Mucosa of descending colon (tissue), 3 donors: ENCODE data around the gene ZNF862. TPM values are rescaled to one million over a fixed set of nuclear protein-coding genes. Genes with fewer than 3 reads are reported as not detected.
A peak's percentile ranks its signal among the peaks of the same experiment; 100 is the strongest.

Experiments
- ATAC-seq: fragments of 200-7000 bp; cut with Tn5 transposase; one replicate; pipeline ENCODE4 v1.9.1; 2020; ENCODE audit warnings: mild to moderate bottlenecking, moderate library complexity
- DNase-seq, 3 donors: peaks; one replicate each; pipeline ENCODE4 v3.0.0-alpha.2; 2020
- H3K36me3 ChIP-seq: fragments of 200-600 bp; one replicate; pipeline ENCODE4 v1.8.0; 2021; ENCODE audit warnings: low read depth, mild to moderate bottlenecking
- H3K4me1 ChIP-seq: fragments of 200-600 bp; one replicate; pipeline ENCODE4 v1.8.0; 2021; ENCODE audit warnings: low read depth, mild to moderate bottlenecking
- H3K4me3 ChIP-seq: fragments of 200-600 bp; one replicate; pipeline ENCODE4 v1.8.0; 2021; ENCODE audit warnings: mild to moderate bottlenecking
- H3K9me3 ChIP-seq: fragments of 200-600 bp; one replicate; pipeline ENCODE4 v1.8.0; 2021; ENCODE audit warnings: mild to moderate bottlenecking
- CTCF ChIP-seq: fragments of 200-600 bp; IDR thresholded peaks from one replicate; pipeline ENCODE4 v1.8.0; 2022; ENCODE audit warnings: antibody characterized with exemption, mild to moderate bottlenecking
- intact Hi-C, 2 donors: fragments of 100-400 bp; cut with DNase I in 1 of 2; cut with micrococcal nuclease in 1 of 2; formaldehyde crosslinking; loops; one replicate each; pipeline versions ENCODE4 v1.11.0 to v1.11.1; 2022; cut with DNase I, micrococcal nuclease
- total RNA-seq, 3 donors: library from RNA; stranded (reverse); fragmentation: NEBNext Ultra II Directional in 2 of 3; extraction: Animal tissue kit (Norgen Biotek cat#: 25700) in 2 of 3; gene quantifications; one replicate each; pipeline versions ENCODE4 v1.2.1 to v1.2.4, GENCODE V29; 2021 to 2023
- donor health status: DM: no; HTN: no; CAD: no; lungs with moderate emphysema.
- donor health status: DM: no; HTN: no; CAD: no.
- donor health status: DM: no; HTN: yes; CAD: no.

The ZNF862 gene
- total RNA-seq, 3 donors from 2014 or later = 18.0 to 25.4 (median 25.2) TPM

GRCh38 chr7:149850716-149851115 lies 12.5 kb downstream of the ZNF862 start:
- no peak for TF ChIP-seq CTCF
- no peaks in the 10 kb centered on the region for H3K4me1 ChIP-seq
- no peak for ATAC-seq
- H3K36me3 ChIP-seq = no peaks in the 10 kb centered on the region
- DNase-seq = no peak
- no peak overlapping the region for H3K4me3 ChIP-seq
- H3K9me3 ChIP-seq = no peaks in the 10 kb centered on the region
- intact Hi-C loops = no loop called here

GRCh38 chr7:149851449-149851848 lies 13.3 kb downstream of the ZNF862 start:
- Histone ChIP-seq H3K4me3 (no peak overlapping the region), H3K9me3 (no peaks in the 10 kb centered on the region), H3K4me1 (no peaks in the 10 kb centered on the region), H3K36me3 (no peaks in the 10 kb centered on the region)
- TF ChIP-seq CTCF = no peak
- intact Hi-C loops = no loop called here
- ATAC-seq (no peak), DNase-seq (no peak)

GRCh38 chr7:149853157-149853556 lies 15.0 kb downstream of the ZNF862 start:
- ATAC-seq (no peak), DNase-seq (no peak)
- H3K4me3 ChIP-seq = no peak overlapping the region
- TF ChIP-seq CTCF = no peak
- H3K9me3 ChIP-seq = no peaks in the 10 kb centered on the region
- H3K4me1 ChIP-seq = no peaks in the 10 kb centered on the region
- intact Hi-C loops = no loop called here
- H3K36me3 ChIP-seq = no peaks in the 10 kb centered on the region

GRCh38 chr7:149854611-149855360 lies 16.6 kb downstream of the ZNF862 start:
- peak; percentile 90 for ATAC-seq
- intact Hi-C loops = no loop called here
- TF ChIP-seq CTCF = no peak

DNA sequence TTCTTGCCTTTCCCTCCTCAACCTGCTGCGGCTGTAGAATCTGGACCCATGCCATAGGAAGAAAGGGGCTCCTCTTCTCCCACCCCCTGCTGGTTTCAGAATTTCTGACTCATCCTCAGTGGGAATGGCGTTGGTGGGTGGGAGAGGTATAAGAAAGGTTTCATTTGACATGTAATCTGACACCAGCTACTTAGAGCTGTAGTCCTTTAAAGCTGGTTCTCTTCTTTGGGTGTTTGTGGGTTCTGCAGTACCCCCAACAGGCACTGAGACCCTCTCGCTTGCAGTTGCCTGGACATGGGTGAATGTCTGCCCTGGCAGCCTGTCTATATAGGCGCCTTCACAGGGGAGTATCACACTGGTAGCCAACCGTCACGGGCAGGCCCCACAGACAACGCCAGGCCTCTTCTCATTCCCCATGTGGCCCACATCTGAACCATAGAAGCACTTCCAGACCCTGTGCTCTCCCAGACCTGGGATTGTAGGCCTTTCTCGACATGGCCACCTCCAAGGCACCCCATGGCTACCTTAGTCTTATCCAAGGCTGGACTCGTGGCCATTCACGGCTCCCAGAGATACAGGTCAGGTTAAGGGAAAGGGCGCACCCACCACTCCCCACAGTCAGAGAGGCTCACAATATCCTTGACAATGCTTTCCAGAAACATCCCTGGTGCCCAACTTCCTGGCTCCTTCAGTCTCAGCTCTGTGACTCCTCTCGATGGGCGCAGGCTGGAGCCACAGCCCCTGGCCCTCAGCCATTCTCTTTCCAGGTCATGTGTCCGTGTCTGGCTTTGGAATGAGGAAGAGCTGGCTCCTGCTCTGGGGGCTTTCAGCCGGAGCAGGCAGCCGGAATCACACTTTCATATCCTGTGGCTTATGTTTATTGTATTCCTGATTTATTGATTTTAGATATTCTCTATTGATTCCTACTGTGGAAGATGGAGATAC lies 17.5 kb downstream of the ZNF862 start:
- no peak for DNase-seq
- TF ChIP-seq CTCF = no peak

More at GRCh38 chr7:149854611-149855360, 16.6 kb downstream of the ZNF862 start:
- no peaks in the 10 kb centered on the region for H3K36me3 ChIP-seq
- H3K4me3 ChIP-seq = no peak overlapping the region
- no peaks in the 10 kb centered on the region for H3K4me1 ChIP-seq
- DNase-seq = peak; percentile 72 to 81 (median 74)
- no peaks in the 10 kb centered on the region for H3K9me3 ChIP-seq

More for the DNA sequence above, 17.5 kb downstream of the ZNF862 start:
- Histone ChIP-seq H3K36me3 (no peaks in the 10 kb centered on the region), H3K9me3 (no peaks in the 10 kb centered on the region), H3K4me1 (no peaks in the 10 kb centered on the region), H3K4me3 (no peak overlapping the region)
- ATAC-seq = no peak
- intact Hi-C loops = no loop called here
